ENCODE results near the gene NUP214. TPM values are rescaled to one million over a fixed set of nuclear protein-coding genes. Genes with fewer than 3 reads are reported as not detected.

Gene NUP214
- total and polyA plus RNA-seq, 2 of the 8 experiments (the other 6 are each of a cell fraction or from before 2014, with no cell fraction given), result 28.6 to 50.2 TPM

DNA sequence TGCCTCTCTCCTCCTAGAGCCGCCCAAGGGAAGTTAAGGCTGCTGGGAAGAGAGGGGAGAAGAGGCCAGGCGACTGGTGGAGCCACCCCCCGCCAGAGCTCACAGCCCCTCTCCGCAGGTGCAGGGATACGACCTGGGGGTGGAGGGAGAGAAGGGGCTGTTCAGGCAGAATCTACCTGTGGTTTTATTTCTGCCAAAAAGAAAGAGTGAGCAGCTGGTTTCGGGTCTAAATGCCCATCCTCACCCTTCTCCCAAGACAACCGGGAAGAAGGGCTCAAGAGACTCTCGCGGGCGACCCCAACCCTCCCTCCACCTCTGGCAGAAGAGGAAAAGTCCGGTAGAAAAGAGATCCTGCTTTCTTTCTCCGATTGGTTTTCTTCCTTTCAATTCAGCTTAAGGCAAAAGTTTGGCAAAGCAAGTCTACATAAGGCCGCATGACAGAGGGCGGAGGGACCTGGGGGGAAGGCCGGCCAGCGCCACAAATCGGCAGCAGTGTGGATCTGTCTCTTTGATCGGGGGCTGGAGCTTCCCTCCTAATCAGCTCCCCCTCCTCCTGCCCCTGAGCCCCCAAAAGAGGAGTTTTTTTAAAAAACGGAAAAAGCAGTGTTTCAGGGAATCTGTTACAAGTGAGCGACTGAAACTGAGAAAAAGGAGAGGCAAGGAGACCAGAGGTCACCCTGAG lies 134.7 kb downstream of the NUP214 start:
- Histone ChIP-seq H3K4me1 (replicated peaks in 1 of 4; ENCODE audit: control insufficient read depth in 3 of 4, insufficient read depth in 4 of 4, low read length in 3 of 4) (peaks cover 0 to 9% (median 1%) of the 10 kb centered on the region in 4 experiments; a peak in 3 of 7 replicates), H3K56ac (replicated peaks; ENCODE audit: insufficient read length, low read depth, low read length) (no peak overlapping the region), H2BK12ac (ENCODE audit: low read depth, low read length) (no peak overlapping the region), H3K23me2 (ENCODE audit: low read depth, low read length) (no peaks in the 10 kb centered on the region), H3K79me1 (ENCODE audit: low read depth, low read length) (no peaks in the 10 kb centered on the region), H2AFZ (ENCODE audit: low read length) (no peak overlapping the region), H3K36me3 (ENCODE audit: control insufficient read depth in 2 of 4, insufficient read depth in 4 of 4, low read length in 3 of 4) (no peaks in the 10 kb centered on the region), H3K9ac (replicated peaks in 1 of 4; ENCODE audit: extremely low read depth in 1 of 4, low read depth in 3 of 4, low read length in 3 of 4) (no peak overlapping the region), H3K14ac (ENCODE audit: insufficient read length) (no peak overlapping the region), H2AK5ac (ENCODE audit: low read depth, low read length) (no peak overlapping the region), H4K8ac (ENCODE audit: extremely low read depth, insufficient read depth, low read length) (no peak overlapping the region), H3K4me2 (ENCODE audit: insufficient read depth in 1 of 2, low read depth in 2 of 2, low read length in 2 of 2) (no peak overlapping the region), H3K27ac (ENCODE audit: low read depth, low read length) (no peak overlapping the region), H3K27me3 (replicated peaks in 1 of 4; ENCODE audit: control insufficient read depth in 3 of 4, extremely low read depth in 1 of 4, insufficient read depth in 3 of 4, low read length in 3 of 4) (no peaks in the 10 kb centered on the region), H2BK20ac (ENCODE audit: low read length) (no peak overlapping the region), H3K4me3 (ENCODE audit: extremely low read depth in 1 of 4, insufficient read depth in 2 of 4, low read depth in 3 of 4, low read length in 4 of 4) (no peak overlapping the region), H3K18ac (ENCODE audit: extremely low read depth, low read length) (no peak overlapping the region), H2BK5ac (ENCODE audit: low read depth, low read length) (no peak overlapping the region), H4K20me1 (replicated peaks in 1 of 2; ENCODE audit: control insufficient read depth in 1 of 2, insufficient read depth in 2 of 2, low read length in 2 of 2) (peaks cover 0 to 2% of the 10 kb centered on the region in 2 experiments), H3K23ac (ENCODE audit: insufficient read length) (no peak overlapping the region), H3K79me2 (ENCODE audit: control insufficient read depth in 1 of 2, insufficient read depth in 2 of 2, low read length in 2 of 2) (no peaks in the 10 kb centered on the region), H2BK120ac (replicated peaks; ENCODE audit: low read depth, low read length) (no peak overlapping the region), H3K4ac (replicated peaks; ENCODE audit: insufficient read length, low read depth, low read length) (no peak overlapping the region), H4K5ac (ENCODE audit: insufficient read length, low read depth, low read length) (no peak overlapping the region), H2BK15ac (ENCODE audit: low read length) (no peak overlapping the region), H4K91ac (replicated peaks; ENCODE audit: insufficient read length, low read length) (no peak overlapping the region), H3K9me3 (ENCODE audit: insufficient read depth in 2 of 2, low read depth in 1 of 2, low read length in 1 of 2) (no peaks in the 10 kb centered on the region)
- DNase-seq (ENCODE audit: low read depth in 1 of 2, low spot score in 2 of 2), result no peak
- FAIRE-seq, result no peak
- POLR2A ChIA-PET (ENCODE audit: partially characterized antibody), result interaction anchor here (1.6 kb wide), 1 partner anchor 20 kb away, joined by 3 read pairs; no protein-coding TSS in a partner anchor
- 87% methylated on average over 20 of the region's 20 CpGs; no CpG with 5 or more reads in 1 of the 2 experiments for WGBS, 2 experiments (ENCODE audit: extremely low coverage in 1 of 2, insufficient coverage in 1 of 2, insufficient read length in 1 of 2, insufficient replicate concordance in 2 of 2, low coverage in 1 of 2, low lambda C conversion rate in 2 of 2, missing lambda C conversion rate in 1 of 2)
- CTCF ChIA-PET (ENCODE audit: partially characterized antibody), result interaction anchor here (0.6 to 2.5 kb wide), 4 partner anchors 15 to 301 kb away, joined by 3 to 15 read pairs (median 6); no protein-coding TSS in a partner anchor
- TF ChIP-seq TBP (IDR thresholded peaks at IDR 0.05; ENCODE audit: low read depth, low read length), result no peak
- TF ChIP-seq JUN (IDR thresholded peaks at IDR 0.05; ENCODE audit: low read depth, low read length), result no peak
- no peak for TF ChIP-seq FOSL1 (IDR thresholded peaks at IDR 0.05; ENCODE audit: insufficient read depth, low read depth, low read length)
- TF ChIP-seq NRF1 (IDR thresholded peaks at IDR 0.05; ENCODE audit: low read depth, low read length), result no peak
- TF ChIP-seq PHF8 (conservative IDR thresholded peaks at IDR 0.05; ENCODE audit: low read depth, low read length), result no peak
- no peak for TF ChIP-seq SP1 (IDR thresholded peaks at IDR 0.05; ENCODE audit: low read depth, low read length)
- TF ChIP-seq CBX5 (IDR thresholded peaks at IDR 0.05; ENCODE audit: low read depth, low read length), result no peak

Measured in H1 (cell line).